ENCODE data around the gene OR2F1.

Gene OR2F1

GRCh38 chr7:143954135-143954534 lies 509 bp upstream of the OR2F1 start:
- no peak for DNase-seq (ENCODE audit: low read depth)

DNA sequence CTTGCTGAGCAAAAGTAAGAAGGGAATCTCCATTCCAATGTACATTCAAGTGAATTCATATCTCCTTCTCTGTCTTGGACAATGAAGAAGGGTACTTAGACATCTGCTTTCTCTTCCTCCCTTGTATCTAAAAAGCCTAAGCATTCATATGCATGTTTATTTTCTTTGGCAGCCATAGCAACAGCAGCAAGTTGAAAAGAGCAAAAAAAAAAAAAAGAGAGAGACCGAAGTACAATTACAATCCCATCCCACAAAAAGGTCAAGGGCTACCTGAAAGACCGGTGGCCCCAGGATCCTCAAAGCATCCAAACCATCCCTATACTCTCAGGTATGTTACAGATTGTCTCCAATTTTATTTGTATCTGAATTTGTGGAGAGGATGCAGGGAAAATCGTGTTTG lies 4.1 kb downstream of the OR2F1 start:
- no peak for DNase-seq (ENCODE audit: low read depth)

GRCh38 chr7:143960813-143961610 lies 6.4 kb downstream of the OR2F1 start:
- no peak for DNase-seq (ENCODE audit: low read depth)

DNA sequence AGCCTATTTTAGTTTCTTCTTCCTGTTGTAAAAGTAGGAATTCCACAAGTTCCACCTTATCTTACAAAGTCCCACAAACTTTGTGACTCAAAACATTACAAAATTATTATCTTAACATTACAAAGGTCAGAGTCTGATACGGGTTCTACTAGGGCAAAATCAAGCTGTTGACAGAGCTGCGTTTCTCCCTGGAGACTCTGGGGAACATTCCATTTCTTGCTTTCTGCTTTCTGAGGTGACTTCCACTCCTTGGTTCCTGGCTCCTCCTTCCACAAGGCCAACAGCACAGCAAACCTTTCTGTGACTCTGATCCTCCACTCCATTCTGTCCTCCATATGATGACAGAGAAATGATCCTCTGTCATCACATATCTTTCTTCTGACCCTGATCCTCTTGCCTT lies 10.6 kb downstream of the OR2F1 start:
- DNase-seq (ENCODE audit: low read depth): no peak

DNA sequence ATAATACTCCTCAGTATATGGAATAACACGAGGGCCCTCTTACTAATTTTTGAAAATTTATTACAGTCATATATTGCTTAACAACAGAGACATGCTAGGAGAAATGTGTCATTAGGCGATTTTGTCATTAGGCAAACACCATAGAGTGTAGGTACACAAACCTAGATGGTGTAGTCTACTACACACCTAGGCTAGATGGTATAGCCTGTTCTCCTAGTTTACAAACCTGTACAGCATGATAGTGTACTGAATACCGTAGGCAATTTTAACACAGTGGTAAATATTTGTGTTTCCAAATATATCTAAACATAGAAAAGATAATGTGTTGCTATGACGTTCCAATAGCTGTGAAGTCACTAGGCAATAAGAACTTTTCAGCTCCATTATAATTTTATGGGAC lies 12.8 kb downstream of the OR2F1 start:
- DNase-seq (ENCODE audit: low read depth): no peak

DNA sequence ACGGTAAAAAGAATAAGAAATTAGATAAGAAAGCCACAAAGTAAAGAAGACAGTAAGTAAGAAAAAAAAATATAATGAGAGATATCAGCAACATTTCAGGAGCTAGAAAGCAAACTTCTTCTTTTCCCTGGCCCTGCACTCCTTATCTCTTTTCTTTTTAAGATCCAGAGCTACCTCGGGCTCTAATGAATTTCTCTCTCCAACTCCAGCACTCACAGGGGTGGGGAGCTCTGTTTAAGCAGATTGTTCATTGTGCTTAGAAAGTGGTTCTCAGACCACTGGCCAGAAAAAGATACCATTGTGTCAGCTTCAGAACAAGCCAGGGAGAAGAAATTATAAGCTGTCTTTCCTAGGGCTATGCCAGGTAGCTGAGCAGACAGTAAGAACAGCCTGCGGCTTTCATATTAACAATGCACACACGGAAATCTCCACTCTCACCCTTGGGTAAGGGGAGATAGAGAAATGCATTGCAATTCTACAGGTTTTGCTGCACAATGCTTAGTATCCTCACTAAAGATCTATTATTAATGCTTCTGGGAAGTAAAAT lies 19.3 kb downstream of the OR2F1 start:
- DNase-seq (ENCODE audit: low read depth): no peak

DNA sequence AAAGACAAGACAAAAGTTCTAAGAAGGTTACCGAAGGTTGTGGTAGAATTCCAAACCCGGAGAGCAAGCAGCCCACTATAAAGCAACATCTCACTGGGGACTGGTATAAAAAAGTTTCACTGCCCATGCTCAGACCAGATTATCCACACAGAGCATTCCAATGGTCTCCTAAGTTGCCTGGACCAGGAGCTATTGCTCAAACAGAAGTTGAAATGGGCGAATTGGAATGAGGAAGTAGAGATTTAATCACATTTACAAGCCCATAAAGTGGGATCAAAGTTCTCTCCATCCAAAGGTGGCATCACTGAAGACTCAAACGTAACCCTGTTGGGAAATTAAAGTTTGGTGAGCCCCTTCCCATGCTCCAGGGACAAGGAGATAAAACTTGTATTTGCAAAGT lies 19.8 kb downstream of the OR2F1 start:
- DNase-seq (ENCODE audit: low read depth): no peak

GRCh38 chr7:143975617-143976016 lies 21.0 kb downstream of the OR2F1 start:
- no peak for DNase-seq (ENCODE audit: low read depth)

GRCh38 chr7:143978585-143978984 lies 23.9 kb downstream of the OR2F1 start:
- no peak for DNase-seq (ENCODE audit: low read depth)

DNA sequence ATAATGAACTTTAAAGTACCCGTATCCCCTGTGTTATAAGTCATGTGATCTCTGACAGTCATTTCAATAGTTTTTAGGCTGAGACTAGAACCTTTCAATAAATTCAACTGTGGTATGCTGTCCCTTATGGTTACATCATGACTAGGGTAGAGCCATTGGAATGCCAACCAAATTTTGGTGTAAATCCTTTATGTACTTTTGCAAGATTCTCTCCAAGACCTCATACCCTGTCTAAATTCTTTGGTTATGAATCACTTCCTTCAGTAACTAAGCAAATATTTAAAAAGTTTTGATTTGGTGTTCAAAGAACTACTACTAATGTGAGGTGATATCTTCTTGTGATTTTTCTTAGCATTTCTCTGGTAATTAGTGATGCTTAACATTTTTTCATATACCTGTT lies 24.7 kb downstream of the OR2F1 start:
- DNase-seq (ENCODE audit: low read depth): no peak

- DNase-seq (ENCODE audit: low read depth): no peak
These were observed 25.4 kb downstream of the OR2F1 start for GRCh38 chr7:143979998-143980397.

DNA sequence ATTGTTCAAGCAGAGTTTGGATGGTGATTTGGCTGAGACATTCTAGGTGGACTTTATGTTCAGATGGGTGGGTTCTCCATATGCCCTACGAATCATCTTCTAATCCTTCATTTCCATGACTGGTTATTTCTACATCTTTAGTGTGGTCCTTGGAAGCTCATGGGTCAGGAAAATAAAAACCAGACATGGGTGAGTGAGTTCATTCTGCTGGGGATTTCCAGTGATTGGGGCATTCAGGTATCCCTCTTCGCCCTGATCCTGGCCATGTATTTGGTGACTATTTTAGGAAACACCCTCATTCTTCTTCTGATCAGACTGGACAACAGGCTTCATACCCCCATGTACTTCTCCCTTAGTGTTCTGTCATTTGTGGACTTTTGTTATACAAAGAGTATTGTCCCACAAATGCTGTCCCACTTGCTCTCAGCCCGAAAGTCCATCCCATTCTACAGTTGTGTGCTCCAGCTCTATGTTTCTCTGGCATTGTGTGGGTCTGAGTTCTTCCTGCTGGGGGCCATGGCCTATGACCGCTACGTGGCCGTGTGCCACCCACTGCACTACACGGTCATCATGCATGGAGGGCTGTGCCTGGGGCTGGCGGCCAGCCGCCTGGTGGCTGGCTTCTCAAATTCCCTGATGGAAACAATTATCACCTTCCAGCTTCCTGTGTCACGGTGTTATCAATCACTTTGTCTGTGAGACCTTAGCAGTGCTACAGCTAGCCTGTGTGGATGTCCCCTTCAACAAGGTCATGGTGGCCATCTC lies 26.3 kb downstream of the OR2F1 start:
- no peak for DNase-seq (ENCODE audit: low read depth)

DNA sequence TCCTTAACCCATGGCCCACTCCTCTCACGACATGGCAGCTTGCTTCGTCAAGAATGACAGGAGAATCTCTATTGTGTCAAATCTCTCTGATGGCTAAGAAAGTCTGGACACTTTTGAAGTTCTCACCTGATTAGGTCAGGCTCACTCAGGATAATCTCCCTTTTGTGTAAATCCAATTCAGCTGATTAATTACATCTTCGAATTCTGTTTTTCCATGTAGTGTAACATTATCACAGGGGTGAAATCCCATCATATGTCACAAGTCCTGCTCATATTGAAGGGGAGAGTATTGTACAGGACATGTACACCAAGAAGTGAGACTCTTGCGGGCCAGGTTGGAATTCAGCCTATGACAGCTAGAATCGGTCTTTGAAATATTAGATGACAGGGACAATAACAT lies 29.3 kb downstream of the OR2F1 start:
- no peak for DNase-seq (ENCODE audit: low read depth)

- no peak for DNase-seq (ENCODE audit: low read depth)
These were observed 32.9 kb downstream of the OR2F1 start for GRCh38 chr7:143987513-143987912.

DNA sequence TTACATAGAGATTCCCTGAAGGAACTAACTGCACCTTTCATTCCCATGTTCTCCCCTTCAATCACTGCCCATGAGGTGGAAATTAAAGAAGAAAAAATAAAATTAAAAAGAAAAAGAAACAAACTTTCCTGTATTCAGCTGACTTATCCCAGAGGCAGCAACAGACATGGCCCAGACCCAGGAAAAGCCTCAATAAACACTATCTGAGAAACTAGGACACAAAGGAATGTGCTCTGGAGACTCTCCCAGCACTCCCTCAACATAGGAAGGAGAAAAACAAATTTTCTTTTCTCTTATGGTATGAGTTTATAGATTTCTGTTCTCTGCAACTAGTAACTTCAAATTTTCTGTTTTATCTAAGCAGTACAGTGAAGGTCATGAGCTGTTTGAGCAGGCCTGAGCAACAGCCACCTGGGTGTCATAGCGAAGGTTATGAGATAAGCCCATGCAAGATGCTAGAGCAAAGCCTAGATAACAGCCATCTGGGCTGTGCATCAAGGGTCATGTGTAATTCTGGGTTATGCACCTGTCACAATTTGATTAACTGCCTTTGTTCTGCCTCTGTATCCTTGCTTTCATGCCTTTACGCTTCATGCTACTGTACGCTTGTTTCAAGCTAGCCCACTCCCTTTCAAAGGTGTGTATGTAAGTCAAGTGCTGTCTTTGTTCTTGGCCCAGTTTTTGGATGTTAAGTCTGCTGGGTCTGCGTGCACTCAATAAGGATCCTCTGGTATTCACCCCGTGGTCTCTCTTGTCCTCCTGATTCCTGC lies 34.5 kb downstream of the OR2F1 start:
- DNase-seq (ENCODE audit: low read depth): no peak

- DNase-seq (ENCODE audit: low read depth): no peak
These were observed 38.0 kb downstream of the OR2F1 start for GRCh38 chr7:143992670-143993069.

GRCh38 chr7:143993924-143994323 lies 39.3 kb downstream of the OR2F1 start:
- no peak for DNase-seq (ENCODE audit: low read depth)

DNA sequence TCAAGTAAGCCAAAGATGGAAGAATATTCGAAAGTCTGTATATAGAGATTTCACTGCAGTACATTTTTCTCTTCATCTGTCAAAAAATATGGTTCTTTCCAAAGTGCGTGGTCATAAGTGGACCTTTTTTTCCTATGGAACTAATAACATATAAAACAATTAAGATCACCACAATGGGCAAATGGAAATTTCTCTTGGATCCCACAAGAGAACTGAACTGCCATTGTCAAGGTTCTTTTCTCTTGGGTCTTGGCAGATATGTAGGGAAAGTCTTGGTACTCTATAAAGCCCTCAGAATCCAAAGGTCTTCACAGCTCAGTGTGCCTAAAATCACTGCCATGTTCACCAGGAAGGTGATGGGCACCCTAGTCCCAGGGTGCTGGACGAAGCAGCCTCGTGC lies 45.4 kb downstream of the OR2F1 start, which contains the start of gene OR6B1:
TSS of gene OR6B1 (plus strand) at position 301 of the 400 bp plus-strand sequence. CDS start 3,677 bp downstream, outside the sequence.
- DNase-seq (ENCODE audit: low read depth): no peak

GRCh38 chr7:144001543-144001942 lies 46.9 kb downstream of the OR2F1 start:
- no peak for DNase-seq (ENCODE audit: low read depth)

DNA sequence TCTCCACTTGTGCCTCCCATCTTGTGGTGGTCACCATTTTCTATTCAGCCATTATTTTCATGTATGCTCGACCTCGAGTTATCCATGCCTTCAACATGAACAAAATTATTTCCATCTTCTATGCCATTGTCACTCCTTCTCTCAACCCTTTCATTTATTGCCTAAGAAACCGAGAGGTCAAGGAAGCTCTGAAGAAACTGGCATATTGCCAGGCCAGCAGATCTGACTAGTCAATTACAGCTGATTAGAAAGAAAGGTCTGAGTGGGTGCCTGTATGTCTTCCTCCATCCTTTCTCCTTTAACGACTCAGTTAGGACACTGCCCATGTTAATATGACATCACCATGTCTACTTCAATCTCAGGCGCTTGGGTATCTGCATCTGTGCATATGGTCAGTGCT lies 50.1 kb downstream of the OR2F1 start:
- DNase-seq (ENCODE audit: low read depth): no peak

GRCh38 chr7:144006029-144006691 lies 51.5 kb downstream of the OR2F1 start:
- no peak for DNase-seq (ENCODE audit: low read depth)

DNA sequence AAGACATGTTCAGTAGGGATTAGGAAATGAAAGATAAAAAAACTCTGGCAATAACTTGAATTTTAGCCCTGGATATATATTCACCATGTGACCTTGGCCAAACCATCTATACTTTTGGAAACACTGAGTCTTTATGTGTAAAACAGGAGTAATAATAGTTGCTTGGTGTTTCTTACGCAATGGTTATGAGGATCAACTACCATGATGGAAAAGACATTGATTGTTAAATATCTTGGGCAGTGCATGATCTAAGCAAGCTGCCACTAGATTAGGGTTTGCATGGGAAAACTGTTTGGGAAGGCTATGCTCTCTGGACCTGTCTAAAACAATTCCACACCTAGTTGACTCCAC lies 52.0 kb downstream of the OR2F1 start:
- DNase-seq (ENCODE audit: low read depth): no peak
